OCI-LY3 (cell line): ENCODE results near the gene FMO4.

Experiments used
- CTCF ChIP-seq: fragments of 200-600, 300-600 bp; sonication (generic); IDR thresholded peaks from 2 replicates; pipeline ENCODE4 v1.5.1; 2014; ENCODE audit warnings: antibody characterized with exemption, low read length, low read depth
- EZH2phosphoT487 ChIP-seq: fragments of 200-600 bp; shearing (Covaris generic); IDR thresholded peaks from 2 replicates; pipeline ENCODE4 v1.6.1; 2018; ENCODE audit warnings: antibody characterized with exemption, mixed run types, low read depth

DNA sequence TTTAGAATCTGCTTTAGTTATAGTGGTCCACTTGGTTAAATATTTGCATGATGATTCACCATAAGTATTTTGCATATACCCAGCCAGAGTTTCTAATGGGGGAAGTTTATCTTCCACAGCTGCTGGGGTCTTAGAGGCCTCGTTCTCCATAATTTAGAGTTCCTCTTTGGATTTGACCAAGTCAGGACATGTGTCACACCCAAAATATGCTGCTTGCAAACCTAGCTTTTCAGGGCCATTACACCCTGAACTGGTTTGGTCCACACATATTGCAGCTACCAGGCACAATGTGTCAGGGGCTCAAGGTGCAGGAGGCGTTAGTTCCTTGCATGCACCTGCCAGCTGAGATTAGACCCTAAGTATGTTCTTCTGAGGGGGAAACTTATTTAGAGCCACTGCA lies 17.1 kb upstream of the FMO4 start:
- TF ChIP-seq CTCF (no peak), EZH2phosphoT487 (no peak)
